Breast epithelium (tissue), 4 donors: ENCODE measurements around the gene TMTC1. TPM values are rescaled to one million over a fixed set of nuclear protein-coding genes. Genes with fewer than 3 reads are reported as not detected.
"Not testable (repeated sequence)": the region's sequence is repeated elsewhere in the genome, so short reads cannot be mapped to it uniquely, and the experiment has no call there.

Source experiments
- DNase-seq, 2 donors: peaks; one replicate each; pipeline ENCODE4 v3.0.0-alpha.2; 2019; ENCODE audit warnings: low spot score in 2 of 2
- H3K27ac ChIP-seq, 2 donors: fragments of 200-600 bp; sonication (generic) in 1 of 2; one replicate each; pipeline ENCODE4 v1.5.1; 2016 to 2019; ENCODE audit warnings: mild to moderate bottlenecking in 1 of 2
- H3K27me3 ChIP-seq, 2 donors: fragments of 200-600 bp; sonication (generic) in 1 of 2; one replicate each; pipeline versions ENCODE4 v1.5.1 to v1.6.0; 2017 to 2019; ENCODE audit warnings: control low read depth in 1 of 2, mild to moderate bottlenecking in 1 of 2
- H3K36me3 ChIP-seq: fragments of 200-600 bp; one replicate; pipeline ENCODE4 v1.5.1; 2019
- H3K4me1 ChIP-seq, 2 donors: fragments of 200-600 bp; sonication (generic); one replicate each; pipeline ENCODE4 v1.5.1; 2016 to 2019; ENCODE audit warnings: control low read depth in 1 of 2
- H3K4me3 ChIP-seq, 3 donors: fragments of 200-600 bp; sonication (generic); 1 replicate in 2 of 3; 2 replicates in 1 of 3; pipeline ENCODE4 v1.5.1; 2016 to 2019; ENCODE audit warnings: mild to moderate bottlenecking in 3 of 3, moderate library complexity in 2 of 3
- H3K9me3 ChIP-seq, 2 donors: fragments of 200-600 bp; sonication (generic) in 1 of 2; one replicate each; pipeline ENCODE4 v1.5.1; 2016 to 2019; ENCODE audit warnings: control low read depth in 1 of 2
- POLR2A ChIP-seq: fragments of 450-650 bp; IDR thresholded peaks from one replicate; pipeline ENCODE4 v1.6.1; 2016; ENCODE audit warnings: antibody characterized with exemption, mild to moderate bottlenecking, moderate library complexity
- POLR2AphosphoS5 ChIP-seq, 3 donors: sonication (generic); formaldehyde crosslinking; IDR thresholded peaks; one replicate each; pipeline ENCODE4 v1.6.1; 2017; ENCODE audit warnings: antibody characterized with exemption in 3 of 3
- intact Hi-C: fragments of 100-400 bp; cut with DNase I; formaldehyde crosslinking; loops from one replicate; pipeline ENCODE4 v1.15.1; 2023; ENCODE audit warnings: low total_unique reads
- total RNA-seq, 3 donors: library from RNA; depleted of rRNA; stranded (reverse); fragments of >200 nt; gene quantifications; one replicate each; pipeline ENCODE4 v1.1.0, GENCODE V29; 2016
- TF ChIP-seq, protein P1 (sequence below), 3 donors: fragments of 450-650 bp; IDR thresholded peaks; one replicate each; pipeline ENCODE4 v1.5.1; 2016 to 2017; ENCODE audit warnings: antibody characterized with exemption in 3 of 3, mild to moderate bottlenecking in 3 of 3, moderate library complexity in 3 of 3

Gene TMTC1
- total RNA-seq, 3 donors from 2014 or later: 49.9 to 87.2 (median 71.8) TPM

DNA sequence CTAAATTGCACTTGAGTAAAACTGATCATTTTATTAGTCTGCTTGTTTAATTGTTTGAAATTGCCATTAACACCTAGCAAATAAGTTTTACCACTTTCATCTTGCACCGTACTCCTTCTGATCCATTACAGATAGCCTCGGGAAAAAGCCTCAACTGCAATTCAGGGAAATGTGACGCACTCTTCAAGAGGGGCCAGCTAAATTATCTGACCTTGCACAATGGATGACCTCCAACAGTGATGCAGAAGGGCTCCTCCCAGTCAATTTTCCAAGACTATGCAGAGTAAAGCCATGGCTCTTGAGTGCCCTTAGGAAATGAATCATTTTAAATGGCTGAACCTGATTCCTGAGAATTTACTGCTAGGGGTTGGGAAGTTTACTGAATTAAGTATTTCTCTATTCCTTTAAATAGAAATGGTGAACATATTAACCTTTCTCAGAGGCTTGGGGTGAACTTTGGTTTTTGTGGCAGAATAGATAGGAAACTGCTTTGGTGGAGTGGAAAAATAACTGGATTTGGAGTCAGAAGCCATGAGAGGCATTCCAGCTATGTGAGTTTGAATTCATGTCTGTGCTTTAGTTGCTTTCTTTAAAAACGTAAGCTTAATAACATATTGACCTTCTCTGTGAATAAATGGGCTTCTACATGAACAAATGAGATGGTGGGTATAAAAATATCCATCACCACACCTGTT, 221.5 kb downstream of the TMTC1 start:
- Histone ChIP-seq H3K9me3 (no peaks in the 10 kb centered on the region), H3K27ac (peak overlapping the region; percentile 5 to 86), H3K36me3 (no peaks in the 10 kb centered on the region), H3K4me1 (peaks cover 0 to 3% of the 10 kb centered on the region in 2 donors), H3K4me3 (no peak overlapping the region), H3K27me3 (no peaks in the 10 kb centered on the region)
- intact Hi-C loops: no loop called here
- no peak for TF ChIP-seq POLR2AphosphoS5 (IDR thresholded peaks at IDR 0.05)
- TF ChIP-seq, protein P1, sequence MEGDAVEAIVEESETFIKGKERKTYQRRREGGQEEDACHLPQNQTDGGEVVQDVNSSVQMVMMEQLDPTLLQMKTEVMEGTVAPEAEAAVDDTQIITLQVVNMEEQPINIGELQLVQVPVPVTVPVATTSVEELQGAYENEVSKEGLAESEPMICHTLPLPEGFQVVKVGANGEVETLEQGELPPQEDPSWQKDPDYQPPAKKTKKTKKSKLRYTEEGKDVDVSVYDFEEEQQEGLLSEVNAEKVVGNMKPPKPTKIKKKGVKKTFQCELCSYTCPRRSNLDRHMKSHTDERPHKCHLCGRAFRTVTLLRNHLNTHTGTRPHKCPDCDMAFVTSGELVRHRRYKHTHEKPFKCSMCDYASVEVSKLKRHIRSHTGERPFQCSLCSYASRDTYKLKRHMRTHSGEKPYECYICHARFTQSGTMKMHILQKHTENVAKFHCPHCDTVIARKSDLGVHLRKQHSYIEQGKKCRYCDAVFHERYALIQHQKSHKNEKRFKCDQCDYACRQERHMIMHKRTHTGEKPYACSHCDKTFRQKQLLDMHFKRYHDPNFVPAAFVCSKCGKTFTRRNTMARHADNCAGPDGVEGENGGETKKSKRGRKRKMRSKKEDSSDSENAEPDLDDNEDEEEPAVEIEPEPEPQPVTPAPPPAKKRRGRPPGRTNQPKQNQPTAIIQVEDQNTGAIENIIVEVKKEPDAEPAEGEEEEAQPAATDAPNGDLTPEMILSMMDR (IDR thresholded peaks at IDR 0.05): no peak
- no peak for TF ChIP-seq POLR2A
- no peak for DNase-seq

DNA sequence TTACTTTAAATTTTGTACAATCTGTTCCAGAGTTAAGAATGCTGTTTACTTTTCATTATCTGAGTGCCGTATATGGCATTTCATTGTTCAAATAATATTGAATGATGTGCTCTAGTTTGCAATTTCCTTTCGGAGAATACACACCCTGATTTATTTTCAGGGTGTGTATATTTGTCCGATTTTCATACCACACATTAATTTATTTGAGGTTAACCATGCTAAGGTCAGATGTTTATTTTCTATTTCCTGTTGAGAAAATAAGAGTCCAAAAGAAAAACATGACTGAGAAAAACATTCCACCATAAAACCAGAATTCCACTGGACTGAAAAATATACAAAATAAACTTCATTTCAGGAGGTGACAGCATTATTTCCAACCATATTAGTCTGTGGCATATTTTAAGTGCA, 222.1 kb downstream of the TMTC1 start:
- no peak for TF ChIP-seq POLR2AphosphoS5 (IDR thresholded peaks at IDR 0.05)
- TF ChIP-seq, protein P1 (IDR thresholded peaks at IDR 0.05): no peak
- TF ChIP-seq POLR2A: no peak
- H3K27ac ChIP-seq: peak overlapping the region in 1 of 2 donors; percentile 86
- H3K36me3 ChIP-seq: no peaks in the 10 kb centered on the region
- no peaks in the 10 kb centered on the region for H3K27me3 ChIP-seq
- no peak for DNase-seq
- intact Hi-C loops: no loop called here
- no peak overlapping the region for H3K4me3 ChIP-seq
- no peaks in the 10 kb centered on the region for H3K9me3 ChIP-seq
- peaks cover 0 to 3% of the 10 kb centered on the region in 2 donors for H3K4me1 ChIP-seq

DNA sequence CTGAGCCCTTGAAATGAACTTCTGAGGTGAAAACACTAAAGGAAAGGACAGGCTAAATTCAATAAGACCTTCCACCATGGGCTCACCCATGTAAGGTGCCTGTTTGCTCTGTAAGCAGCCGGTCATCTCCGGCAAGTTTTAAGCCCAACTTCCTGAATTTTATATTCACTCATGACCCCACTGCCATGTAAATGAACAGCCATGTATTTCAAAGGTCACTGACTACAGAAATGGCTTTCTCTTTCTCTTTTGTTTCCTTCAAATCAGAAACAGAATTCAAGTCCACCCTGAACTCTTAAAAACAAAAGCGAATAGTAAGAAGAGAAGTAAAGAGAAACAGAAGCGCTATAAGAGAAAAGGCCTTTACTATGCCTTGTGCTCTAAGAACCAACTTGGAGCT, 224.5 kb downstream of the TMTC1 start:
- Histone ChIP-seq H3K27me3 (no peaks in the 10 kb centered on the region), H3K9me3 (no peaks in the 10 kb centered on the region), H3K4me1 (peaks cover 0 to 3% of the 10 kb centered on the region in 2 donors), H3K4me3 (no peak overlapping the region), H3K27ac (peak overlapping the region in 1 of 2 donors; percentile 69), H3K36me3 (no peaks in the 10 kb centered on the region)
- no peak for DNase-seq
- TF ChIP-seq POLR2AphosphoS5 (IDR thresholded peaks at IDR 0.05): no peak
- TF ChIP-seq, protein P1 (IDR thresholded peaks at IDR 0.05): no peak
- no peak for TF ChIP-seq POLR2A
- intact Hi-C loops: no loop called here

DNA sequence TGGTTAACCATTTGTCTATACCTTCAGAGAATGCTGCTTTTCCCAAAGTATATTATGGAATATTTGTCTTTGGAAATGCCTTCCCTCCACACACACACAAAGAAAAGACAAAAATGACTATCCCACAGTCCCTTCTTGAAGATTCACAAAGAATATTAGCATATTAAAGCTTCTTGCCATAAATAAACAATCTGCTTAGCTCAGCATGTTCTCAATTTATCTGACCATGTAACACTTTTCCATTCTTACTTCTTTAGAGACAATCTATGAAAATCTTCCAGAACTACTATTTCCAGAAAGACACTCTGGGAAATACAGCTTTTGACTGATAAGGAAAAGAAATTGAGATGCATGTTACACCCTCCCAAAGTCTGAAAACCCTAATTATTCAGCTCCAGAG, 227.4 kb downstream of the TMTC1 start:
- Histone ChIP-seq H3K9me3 (no peaks in the 10 kb centered on the region), H3K4me3 (no peak overlapping the region), H3K36me3 (no peaks in the 10 kb centered on the region), H3K27me3 (no peaks in the 10 kb centered on the region), H3K4me1 (no peaks in the 10 kb centered on the region), H3K27ac (no peak overlapping the region)
- intact Hi-C loops: no loop called here
- TF ChIP-seq, protein P1 (IDR thresholded peaks at IDR 0.05): no peak
- TF ChIP-seq POLR2A: no peak
- TF ChIP-seq POLR2AphosphoS5 (IDR thresholded peaks at IDR 0.05): no peak
- DNase-seq: no peak

DNA sequence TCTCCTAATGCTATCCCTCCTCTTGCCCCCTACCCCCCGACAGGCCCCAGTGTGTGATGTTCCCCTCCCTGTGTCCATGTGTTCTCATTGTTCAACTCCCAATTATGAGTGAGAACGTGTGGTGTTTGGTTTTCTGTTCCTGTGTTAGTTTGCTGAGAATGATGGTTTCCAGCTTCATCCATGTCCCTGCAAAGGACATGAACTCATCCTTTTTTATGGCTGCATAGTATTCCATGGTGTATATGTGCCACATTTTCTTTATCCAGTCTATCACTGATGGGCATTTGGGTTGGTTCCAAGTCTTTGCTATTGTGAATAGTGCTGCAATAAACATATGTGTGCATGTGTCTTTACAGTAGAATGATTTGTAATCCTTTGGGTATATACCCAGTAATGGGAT, 228.3 kb downstream of the TMTC1 start:
- H3K27me3 ChIP-seq, H3K4me1 ChIP-seq, DNase-seq, intact Hi-C loops, H3K36me3 ChIP-seq, H3K4me3 ChIP-seq, H3K27ac ChIP-seq, H3K9me3 ChIP-seq: not testable (repeated sequence)
